Activated CD4-positive, alpha-beta T cell treated with anti-CD3 and anti-CD28 coated beads for 24 hours (primary cell): ENCODE results near the gene SYT11.
"Not testable (repeated sequence)": the region's sequence is repeated elsewhere in the genome, so short reads cannot be mapped to it uniquely, and the experiment has no call there.

Experiments used
- DNase-seq, 2 donors: peaks; one replicate each; pipeline ENCODE4 v3.0.0-alpha.2; 2020; ENCODE audit warnings: low read depth in 2 of 2

The SYT11 gene

DNA sequence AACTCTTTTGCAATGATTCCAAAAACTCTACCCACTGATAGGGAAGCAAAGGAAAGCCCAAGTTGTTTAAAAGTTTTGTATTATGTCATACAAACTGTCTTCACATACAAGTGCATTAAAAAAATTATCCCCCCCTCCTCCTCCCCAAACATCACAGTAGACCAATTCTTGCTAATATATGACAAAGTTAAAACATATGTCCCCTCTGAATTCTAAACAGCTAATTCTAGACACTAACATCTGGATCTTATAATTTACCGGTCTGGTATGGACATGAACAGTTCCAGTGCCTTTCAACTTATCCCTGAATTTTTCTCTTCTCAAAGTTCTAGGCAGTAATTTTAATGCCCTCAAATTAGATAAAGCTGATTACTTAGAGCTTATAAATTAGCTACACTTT lies 38.4 kb downstream of the SYT11 start:
- DNase-seq, result no peak

DNA sequence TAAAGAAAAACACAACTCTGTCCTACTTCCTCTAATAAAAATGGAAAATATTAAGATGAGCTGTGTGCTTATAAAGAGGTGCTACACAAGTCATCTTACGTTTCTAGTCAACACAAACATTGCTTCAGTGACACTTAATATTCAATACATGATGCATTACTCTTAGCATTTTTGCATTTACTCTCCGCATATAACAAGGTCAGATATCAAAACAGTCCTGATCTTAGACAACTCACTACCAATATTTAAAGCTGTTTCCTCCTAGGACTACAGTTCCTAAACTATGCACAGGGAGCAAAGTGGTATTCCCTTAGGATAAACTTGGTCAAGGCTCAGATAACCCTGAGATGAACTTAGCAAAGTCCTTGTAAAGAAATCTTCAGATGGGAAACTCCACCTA lies 39.5 kb downstream of the SYT11 start:
- DNase-seq, result no peak

DNA sequence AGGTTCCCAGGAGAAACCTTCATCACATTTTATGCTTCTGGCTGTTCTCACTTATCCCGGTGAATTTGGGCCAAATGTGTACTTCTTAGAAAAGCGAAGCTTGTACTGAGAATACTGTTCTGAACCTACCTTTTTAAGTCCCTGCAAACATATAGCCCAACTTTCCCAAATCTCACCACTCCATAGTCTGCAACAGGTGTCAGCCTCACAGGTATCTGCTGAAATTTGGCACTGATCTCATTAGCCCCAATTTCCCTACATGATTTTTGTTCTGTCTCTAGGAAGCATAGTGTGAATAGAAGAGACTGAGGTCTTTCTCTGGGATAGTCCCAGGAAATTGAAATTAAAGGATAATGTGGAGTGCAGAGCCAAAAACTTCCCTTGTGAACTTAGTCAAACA lies 40.3 kb downstream of the SYT11 start:
- no peak for DNase-seq

DNA sequence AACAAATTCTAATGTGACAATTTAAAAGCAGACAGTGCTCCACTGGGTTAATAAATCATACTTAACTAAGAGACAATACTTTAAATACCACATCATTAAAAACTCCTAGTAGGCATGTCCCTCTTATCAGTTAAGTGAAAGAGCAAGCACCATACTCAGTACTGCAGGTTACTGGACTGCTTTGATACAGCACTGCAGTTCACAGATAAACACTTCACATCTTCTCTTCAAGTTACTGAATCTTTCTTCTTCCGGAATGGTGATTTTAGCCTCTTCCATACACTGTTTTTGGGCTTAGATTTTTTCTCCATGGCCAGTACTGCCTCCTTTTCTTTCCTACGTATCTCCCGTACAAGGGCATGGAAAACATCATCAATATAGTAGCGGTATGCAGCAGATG lies 40.8 kb downstream of the SYT11 start:
- no peak for DNase-seq

DNA sequence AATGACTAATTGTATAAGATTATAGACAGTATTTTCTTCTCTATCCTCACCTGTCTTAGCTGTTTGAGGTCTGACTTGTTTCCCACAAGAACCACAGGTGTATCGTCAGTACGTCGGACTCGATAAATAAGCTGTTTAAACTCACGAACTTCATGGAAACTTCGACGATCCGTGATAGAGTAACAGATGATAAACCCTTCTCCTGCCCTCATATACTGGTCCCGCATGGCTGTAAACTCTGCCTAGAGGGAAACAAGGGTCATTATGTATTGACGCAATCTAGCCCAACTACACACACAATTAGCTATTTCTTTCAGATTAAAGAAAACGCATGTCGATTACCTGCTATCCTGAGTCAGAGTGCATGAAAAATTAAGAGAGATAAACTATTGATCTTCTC lies 44.9 kb downstream of the SYT11 start:
- no peak for DNase-seq

DNA sequence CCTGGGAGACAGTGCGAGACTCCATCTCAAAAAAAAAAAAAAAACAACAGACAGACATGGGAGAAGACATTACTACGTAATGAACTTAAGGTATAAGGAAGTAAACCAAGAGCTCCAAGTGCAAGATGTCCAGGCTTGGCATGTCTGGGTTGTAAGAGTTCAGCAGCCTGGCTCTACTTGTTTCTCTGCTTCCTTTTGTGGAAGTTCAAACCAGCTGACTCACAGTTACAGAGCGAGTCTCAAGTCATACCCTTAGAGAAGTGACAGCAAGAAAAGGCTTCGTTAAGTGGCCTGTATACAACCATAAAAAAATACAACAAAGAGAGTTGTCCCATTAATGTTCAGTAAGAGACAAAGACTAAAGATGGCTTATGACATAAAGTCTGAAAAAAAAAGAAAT lies 50.5 kb downstream of the SYT11 start:
- DNase-seq, result no peak

DNA sequence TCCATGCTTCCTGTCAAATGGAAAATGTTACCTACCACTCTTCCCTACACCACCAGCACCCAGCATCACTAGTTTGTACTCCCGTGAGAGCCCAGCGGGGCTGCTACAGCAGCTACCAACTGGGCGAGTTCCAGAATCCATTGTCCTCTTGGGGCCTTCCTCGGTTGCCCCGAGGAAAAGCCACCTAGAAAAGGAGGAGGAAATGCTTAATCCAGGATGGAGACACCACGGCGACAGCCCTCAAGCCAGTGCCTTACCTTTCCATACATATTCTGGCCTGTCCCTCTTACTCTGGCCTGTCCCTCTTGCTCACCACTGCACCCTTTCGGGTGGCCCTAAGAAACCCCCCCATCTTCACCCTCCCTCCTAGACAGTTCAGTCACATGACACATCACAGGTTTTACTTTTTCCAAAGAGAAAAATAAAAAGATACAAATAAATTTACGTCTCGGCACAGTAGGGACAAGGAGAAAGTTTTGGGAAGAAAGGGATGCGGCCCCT lies 51.3 kb downstream of the SYT11 start:
- DNase-seq, result no peak

DNA sequence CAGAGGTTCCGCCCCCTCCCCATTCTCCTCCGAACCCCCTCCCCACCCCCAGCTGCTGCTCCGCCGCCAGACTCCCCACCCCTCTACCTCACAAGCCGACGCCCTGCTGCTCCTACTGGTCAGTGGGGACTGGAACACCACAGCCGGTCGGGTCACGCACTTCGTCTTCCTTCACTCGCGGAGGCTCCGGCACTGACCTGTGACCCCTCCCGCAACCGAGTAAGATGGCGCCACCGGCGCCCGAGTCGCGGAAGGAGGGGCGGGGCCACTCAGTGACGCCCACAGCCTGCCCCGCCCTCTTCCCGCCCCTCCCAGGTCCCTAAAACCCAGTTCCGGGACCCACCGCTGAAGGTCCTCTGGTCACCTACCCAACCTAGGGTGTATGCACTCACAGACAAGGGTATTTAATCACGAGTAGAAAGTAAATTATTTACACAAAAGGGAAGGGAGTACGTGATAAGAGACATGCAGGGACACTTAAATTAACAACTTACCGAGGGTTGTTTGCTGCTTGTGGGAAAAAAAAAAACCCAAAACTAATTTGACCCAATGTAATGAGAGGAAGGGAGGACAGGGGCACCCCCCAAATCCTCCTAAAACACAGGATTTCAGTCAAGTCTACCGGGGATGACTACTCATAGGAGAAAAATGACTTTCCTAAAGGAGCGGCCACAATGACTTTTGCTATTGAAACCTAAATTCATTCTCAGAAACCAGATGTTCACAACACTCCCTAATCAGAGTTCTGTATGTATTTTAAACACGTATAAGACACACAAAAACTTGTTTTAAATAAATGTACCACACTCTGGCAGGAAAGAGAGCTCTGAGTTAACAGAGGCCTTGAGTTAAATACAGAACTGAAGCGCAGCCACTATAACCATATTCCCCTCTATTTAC lies 52.0 kb downstream of the SYT11 start, which contains the start of gene RIT1:
TSS of gene RIT1 (minus strand) at position 194 of the 900 bp plus-strand sequence. CDS start 588 bp downstream, outside the sequence.
- peak; percentile 77 to 82 for DNase-seq

DNA sequence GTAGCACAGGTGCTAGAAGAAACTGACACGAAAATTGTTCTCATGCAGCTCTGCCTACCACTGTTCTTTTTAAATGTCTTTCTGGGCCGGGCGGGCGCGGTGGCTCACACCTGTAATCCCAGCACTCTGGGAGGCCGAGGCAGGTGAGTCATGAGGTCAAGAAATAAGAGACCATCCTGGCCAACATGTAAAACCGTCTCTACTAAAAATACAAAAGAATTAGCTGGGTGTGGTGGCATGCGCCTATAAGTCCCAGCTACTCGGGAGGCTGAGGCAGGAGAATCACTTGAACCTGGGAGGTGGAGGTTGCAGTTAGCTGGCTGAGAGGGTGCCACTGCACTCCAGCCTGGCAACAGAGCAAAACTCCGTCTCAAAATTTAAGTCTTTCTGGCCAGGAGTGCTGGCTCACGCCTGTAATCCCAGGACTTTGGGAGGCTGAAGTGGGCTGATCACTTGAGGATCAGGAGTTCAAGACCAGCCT lies 52.7 kb downstream of the SYT11 start:
- DNase-seq, result no peak

DNA sequence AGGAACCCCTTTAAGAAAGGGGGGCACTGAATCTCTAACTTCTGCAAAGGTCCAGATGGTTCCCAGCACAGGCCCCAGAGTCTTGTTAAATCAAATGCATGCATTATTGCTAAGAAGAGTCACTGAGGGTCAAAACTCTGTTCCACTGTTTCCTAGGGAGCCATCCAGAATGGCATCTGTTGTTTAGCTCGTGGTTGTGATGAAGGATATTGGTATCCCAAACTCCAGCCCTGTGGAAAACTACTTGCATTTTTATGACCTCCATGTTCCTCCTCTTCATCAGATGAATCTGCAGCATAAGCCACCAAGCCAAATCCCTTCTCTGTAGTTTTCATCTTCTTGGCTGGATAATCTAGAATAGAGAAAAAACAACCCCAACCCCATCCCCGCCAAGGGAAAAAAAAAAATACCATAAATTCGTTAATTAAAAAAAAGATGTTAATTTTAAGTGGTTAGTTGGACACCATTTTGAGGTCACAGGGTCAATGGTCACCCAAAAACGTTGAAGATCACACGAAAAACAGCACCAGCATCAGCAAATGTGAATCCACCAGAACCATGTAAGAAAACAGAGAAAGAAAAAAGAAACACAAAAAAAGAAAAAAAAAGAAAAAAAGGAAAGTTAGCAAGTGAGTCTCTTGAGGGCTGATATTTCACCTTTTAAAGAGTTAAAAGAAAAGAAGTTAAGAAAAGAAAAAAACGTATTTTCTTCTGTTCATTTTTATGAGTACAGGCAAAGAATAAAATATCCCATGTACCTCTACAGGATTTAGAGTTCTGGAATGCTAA lies 54.8 kb downstream of the SYT11 start:
- DNase-seq, result no peak

DNA sequence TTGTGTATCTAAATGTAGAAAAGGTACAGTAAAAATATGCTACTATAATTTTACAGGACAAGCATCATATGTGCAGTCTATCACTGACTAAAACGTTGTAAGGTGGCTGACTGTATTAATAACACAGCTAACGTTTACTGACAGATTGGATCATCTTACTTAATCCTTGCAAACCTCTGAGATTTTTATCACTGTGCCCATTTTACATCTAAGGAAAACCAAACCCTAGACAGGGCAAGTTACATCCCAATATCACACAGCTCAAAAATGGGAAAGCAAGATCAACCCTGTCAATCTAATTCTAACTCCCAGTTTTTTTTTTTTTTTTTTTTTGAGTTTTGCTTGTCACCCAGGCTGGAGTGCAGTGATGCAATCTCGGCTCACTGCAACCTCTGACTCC lies 59.3 kb downstream of the SYT11 start:
- DNase-seq, result no peak

DNA sequence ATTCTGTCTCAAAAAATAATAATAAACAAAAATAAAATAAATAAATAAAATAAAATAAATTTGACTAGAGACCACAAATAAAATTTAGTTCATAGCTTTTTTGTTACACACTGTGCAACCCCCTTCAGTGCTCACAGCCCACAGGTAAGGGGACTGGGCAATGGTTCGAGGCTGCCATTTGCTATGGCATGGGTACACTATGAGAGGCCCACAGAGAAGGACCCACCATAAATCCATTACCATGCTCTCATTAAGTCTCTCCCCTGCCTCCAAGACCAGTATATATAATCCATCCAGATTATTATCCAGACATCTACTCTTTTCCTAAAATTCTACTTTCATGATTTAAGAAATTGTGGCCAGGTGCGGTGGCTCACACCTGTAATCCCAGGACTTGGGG lies 60.4 kb downstream of the SYT11 start:
- no peak for DNase-seq

DNA sequence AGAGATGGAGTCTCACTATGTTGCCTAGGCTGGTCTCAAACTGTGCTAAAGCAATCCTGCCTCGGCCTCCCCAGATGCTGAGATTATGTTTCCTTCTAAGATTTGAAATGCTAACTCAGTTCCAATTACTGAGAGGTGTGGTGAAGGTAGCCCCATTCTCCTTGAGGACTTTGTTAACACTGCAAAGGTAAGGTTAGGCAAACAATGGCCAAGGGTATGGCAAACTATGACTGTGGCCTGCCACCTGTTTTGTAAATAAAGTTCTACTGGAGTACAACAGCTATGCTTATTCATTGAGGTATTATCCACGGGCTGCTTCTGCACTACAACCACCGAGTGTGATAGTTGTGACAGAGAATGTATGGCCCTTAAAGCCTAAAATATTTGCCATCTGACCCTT lies 61.4 kb downstream of the SYT11 start:
- no peak for DNase-seq

DNA sequence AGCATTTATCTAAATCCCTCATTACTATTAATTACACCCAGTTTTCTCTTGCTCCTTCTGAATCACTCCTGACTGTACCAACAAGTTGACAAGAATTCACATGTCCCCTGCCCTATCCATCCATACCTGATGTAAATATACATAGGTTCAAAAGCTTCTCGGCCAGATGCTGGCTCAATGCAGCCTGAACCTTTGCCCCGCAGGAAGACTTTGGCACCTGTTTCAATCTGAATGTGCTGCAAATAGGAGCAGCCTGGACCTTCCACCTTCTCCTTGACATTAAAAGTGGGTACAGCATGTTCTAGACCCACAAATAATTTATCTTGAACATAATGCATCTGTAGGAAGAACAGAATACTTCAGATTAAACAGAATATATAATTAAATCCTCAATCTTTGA lies 66.1 kb downstream of the SYT11 start:
- DNase-seq, result no peak

DNA sequence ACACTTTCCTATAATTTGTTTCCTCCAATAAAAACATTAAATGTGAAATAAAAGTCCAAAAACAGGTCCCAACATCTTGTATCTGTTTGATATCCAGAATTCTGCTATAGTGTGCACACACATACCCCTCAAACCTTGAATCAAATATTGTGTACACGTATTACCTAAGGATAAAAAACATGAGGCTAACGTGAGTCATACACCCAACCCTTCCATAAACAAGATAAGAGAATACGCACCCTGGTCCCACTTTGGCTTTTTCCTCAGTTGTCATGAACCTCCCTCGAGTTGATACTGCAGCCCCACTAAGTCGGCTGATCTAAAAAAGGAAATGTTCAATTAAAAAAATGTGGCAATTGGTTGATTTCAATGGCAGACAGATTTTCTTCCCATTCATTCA lies 69.7 kb downstream of the SYT11 start:
- no peak for DNase-seq

DNA sequence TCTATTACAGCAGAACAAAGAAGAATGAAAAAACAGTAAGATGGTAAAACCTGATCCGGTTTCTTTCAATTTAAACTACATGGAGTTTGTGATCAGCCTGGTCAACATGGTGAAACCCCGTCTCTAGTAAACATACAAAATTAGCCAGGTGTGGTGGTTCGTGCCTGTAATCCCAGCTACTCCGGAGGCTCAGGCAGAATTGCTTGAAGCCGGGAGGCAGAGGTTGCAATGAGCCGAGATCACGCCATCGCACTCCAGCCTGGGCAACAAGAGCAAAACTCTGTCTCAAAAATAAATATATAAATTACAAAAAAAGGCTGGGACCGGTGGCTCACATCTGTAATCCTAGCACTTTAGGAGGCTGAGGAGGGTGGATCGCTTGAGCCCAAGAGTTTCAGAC lies 71.4 kb downstream of the SYT11 start:
- not testable (repeated sequence) for DNase-seq

DNA sequence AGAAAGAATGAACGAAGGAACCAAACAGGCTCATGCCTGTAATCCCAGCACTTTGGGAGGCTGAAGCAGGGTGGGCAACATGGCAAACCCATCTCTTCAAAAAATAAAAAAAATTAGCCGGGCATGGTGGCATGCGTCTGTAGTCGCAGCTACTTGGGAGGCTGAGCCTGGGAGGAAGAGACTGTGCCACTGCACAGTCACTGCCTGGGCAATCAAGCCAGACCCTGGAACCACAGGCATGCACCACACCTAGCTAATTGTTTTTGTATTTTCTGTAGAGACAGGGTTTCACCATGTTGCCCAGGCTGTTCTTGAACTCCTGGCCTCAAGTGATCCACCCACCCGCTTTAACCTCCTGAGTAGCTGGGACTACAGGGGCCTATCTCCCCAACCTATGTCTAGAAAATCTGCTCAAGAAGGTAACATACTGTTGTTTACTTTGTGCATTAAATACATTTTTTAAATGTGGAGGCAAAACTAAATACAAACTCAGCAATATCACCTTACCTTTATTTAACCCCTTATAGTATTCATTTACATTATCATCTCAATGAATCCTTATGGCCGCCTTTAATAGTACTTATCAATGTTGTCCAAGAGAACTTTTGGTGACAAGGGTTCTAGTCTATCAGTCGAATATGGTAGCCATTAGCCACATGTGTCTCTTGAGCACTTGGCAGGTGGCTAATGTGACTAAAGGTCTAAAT lies 72.1 kb downstream of the SYT11 start:
- no peak for DNase-seq

DNA sequence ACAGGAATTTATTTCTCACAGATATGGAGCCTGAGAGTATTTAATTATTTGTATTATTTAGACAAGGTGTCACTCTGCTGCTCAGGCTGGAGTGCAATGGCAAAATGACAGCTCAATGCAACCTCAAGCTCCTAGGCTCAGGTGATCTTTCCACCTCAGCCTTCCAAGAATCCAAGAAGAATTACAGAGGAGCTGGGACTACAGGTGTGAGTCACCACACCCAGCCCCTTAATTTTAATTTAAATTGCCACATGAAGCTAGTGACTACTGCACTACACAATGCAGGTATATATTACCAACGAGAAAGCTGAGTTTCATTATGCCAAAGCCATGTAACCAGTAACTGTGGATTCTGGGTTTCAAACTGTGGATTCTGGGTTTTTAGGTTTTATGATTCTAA lies 72.7 kb downstream of the SYT11 start:
- DNase-seq, result no peak

DNA sequence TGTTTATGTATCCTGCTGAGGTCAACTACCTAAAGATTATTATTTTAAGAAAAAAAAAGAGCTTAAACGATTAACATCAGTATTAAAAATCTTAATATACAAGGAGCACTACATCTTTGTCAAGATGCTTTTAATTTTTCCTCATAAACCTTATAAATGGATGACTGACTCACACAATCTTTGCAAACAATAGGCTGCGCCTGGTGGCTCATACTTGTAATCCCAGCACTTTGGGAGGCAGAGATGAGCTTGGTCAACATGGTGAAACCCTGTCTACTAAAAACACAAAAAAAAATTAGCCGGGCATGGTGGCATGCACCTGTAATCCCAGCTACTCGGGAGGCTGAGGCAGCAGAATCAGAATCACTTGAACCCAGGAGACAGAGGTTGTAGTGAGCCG lies 73.1 kb downstream of the SYT11 start:
- DNase-seq, result no peak

DNA sequence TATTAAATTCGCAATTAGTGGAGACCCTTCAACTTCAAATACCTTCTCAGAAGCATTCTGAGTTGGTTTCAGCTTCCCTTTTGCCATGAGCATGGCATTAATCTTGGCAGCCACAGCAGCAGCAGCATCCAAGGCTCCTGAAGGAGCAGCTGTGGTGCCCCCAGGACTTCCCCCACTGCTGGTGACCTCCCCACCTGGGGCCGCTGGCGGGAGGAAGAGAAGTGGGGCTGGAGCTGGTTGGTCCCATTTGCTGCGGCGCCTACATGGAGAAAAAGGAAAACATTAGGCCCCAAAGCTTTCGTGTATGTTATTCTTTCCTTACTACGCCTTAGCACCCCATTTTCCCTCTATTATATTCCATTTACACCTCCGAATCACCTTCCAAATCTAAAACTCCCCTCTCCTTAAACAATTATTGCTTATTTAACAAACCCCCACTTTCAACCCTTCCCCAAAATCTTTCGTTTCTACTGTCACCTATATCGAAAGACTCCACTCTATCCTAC lies 74.3 kb downstream of the SYT11 start:
- DNase-seq, result no peak

DNA sequence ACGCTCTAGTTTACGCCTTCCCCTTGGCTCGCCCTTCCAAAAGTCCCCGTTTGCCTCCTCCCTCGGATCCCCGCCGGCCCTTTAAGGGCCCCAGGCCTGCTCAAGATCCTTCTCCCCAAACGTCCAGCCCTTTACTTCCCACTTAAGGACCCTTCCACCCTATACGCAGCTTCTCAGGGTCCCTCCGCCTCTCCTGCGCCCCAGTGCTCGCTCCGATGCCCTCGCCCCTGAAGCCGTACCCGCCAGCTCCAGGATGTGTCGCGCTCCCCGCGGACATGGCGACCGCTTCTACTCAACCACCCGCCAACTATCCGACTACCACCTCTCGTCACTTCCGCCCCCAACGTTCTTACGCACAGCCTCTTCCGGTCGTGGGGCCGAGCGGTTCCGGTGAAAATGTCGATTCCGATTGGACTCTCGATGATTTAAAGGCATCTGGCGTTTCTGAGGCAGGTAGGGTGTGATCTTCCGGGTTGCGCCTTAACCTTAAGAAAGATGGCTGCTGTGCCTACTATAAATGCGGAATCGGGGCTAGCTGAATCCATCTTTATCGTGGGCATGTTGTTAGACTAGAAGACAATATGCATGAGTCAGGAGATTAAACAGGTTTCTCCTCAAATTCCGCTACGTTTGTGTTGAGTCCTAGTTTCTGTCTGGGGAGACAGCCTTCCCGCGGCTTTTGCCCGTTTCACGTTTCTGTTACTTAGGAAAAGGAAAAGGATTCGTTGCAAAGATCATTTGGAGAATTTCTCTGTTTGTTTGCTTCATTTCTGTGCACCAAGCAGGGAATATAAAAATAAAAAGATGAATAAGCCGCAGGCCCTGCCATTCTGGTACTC lies 74.9 kb downstream of the SYT11 start, which contains the start of gene KHDC4:
TSS of gene KHDC4 (minus strand) at position 317 of the 839 bp plus-strand sequence. CDS start at position 277, 40 bp downstream.
- DNase-seq, result peak; percentile 83 to 86
